Activated CD4-positive, CD25-positive, alpha-beta regulatory T cell treated with anti-CD3 and anti-CD28 coated beads, Interleukin-2, amount 50 U/mL, for 24 hours (primary cell): ENCODE results near the gene C6orf15.

ENCODE experiments used
- ATAC-seq, 2 donors: fragments of 150-1000 bp; cut with Tn5 transposase; one replicate each; pipeline ENCODE4 v1.10.0; 2021; ENCODE audit warnings: mild to moderate bottlenecking in 1 of 2, moderate library complexity in 1 of 2

The C6orf15 gene

GRCh38 chr6:31129130-31129529 lies 16.8 kb upstream of the C6orf15 start:
- no peak for ATAC-seq

- peak; percentile 63 to 73 for ATAC-seq
Measured at GRCh38 chr6:31128093-31128676, 15.8 kb upstream of the C6orf15 start.

- no peak for ATAC-seq
Measured at GRCh38 chr6:31126396-31127175, 14.2 kb upstream of the C6orf15 start.

- ATAC-seq: no peak
Measured at GRCh38 chr6:31125586-31126363, 13.4 kb upstream of the C6orf15 start.

GRCh38 chr6:31125162-31125561 lies 12.8 kb upstream of the C6orf15 start:
- ATAC-seq: no peak

GRCh38 chr6:31122791-31123706 lies 10.7 kb upstream of the C6orf15 start:
- ATAC-seq: no peak

- no peak for ATAC-seq
Measured at GRCh38 chr6:31121131-31121790, 8.9 kb upstream of the C6orf15 start.

GRCh38 chr6:31120151-31120915 lies 8.0 kb upstream of the C6orf15 start, which contains the start of gene CDSN:
CDSN (minus strand) TSS chr6:31120446; CDS start chr6:31120419, 27 bp downstream.
- no peak for ATAC-seq

- no peak for ATAC-seq
Measured at GRCh38 chr6:31118178-31118577, 5.8 kb upstream of the C6orf15 start.

- no peak for ATAC-seq
Measured at GRCh38 chr6:31116661-31117385, 4.4 kb upstream of the C6orf15 start.

GRCh38 chr6:31115941-31116560 lies 3.7 kb upstream of the C6orf15 start:
- ATAC-seq: no peak

GRCh38 chr6:31114970-31115849 lies 2.8 kb upstream of the C6orf15 start:
- ATAC-seq: no peak

- no peak for ATAC-seq
Measured at GRCh38 chr6:31114541-31114878, 2.1 kb upstream of the C6orf15 start, which contains the start of gene PSORS1C1. PSORS1C1 (plus strand) TSS chr6:31114800; CDS start chr6:31129633, 14,833 bp downstream.

GRCh38 chr6:31113861-31114540 lies 1.6 kb upstream of the C6orf15 start:
- ATAC-seq: no peak

- no peak for ATAC-seq
Measured at GRCh38 chr6:31111712-31112111, 663 bp downstream of the C6orf15 start.

- ATAC-seq: no peak
Measured at GRCh38 chr6:31110825-31111582, 1.4 kb downstream of the C6orf15 start.

- ATAC-seq: no peak
Measured at GRCh38 chr6:31107052-31107451, 5.3 kb downstream of the C6orf15 start.
